K562 (cell line): ENCODE measurements around the gene SH3BP5L. TPM values are rescaled to one million over a fixed set of nuclear protein-coding genes. Genes with fewer than 3 reads are reported as not detected.

Source experiments
- ATAC-seq: fragments of 200-7000 bp; cut with Tn5 transposase; 3 replicates; pipeline ENCODE4 v1.9.1; 2020; ENCODE audit warnings: moderate library complexity
- BruUV-seq: library from RNA; stranded (reverse); fragments of 400-500 nt; replicated peaks from 2 replicates; lab custom pipeline; 2021; lab: Mats Ljungman, UMichigan
- CTCF ChIA-PET: fragments of 300-600 bp; formaldehyde crosslinking; extraction: SDS; loops from one replicate; lab custom pipeline; 2021; ENCODE audit warnings: low intra/inter-chr PET ratio; lab: Yijun Ruan, JAX
- POLR2A ChIA-PET: fragments of 300-600, 350-650 bp; sonication (Branson Sonifier 250); formaldehyde crosslinking; extraction: SDS; loops from one replicate; lab custom pipeline; 2021; ENCODE audit warnings: antibody characterized with exemption, inconsistent platforms; lab: Yijun Ruan, JAX
- DNase-seq, 4 experiments: peaks; one replicate each; pipeline versions ENCODE4 v3.0.0 to v3.0.0-alpha.2; 2011 to 2018; ENCODE audit warnings: low spot score in 3 of 4, mixed read lengths in 3 of 4; ENCODE audit errors: extremely low read depth in 1 of 4
- FAIRE-seq: peaks from 2 replicates; lab custom pipeline; 2011; peaks lifted over from hg19 to GRCh38; lab: Jason Lieb, UNC
- H2AFZ ChIP-seq: 2 replicates; pipeline ENCODE4 v1.6.0; 2011; ENCODE audit warnings: low read depth, low read length, control low read depth, inconsistent platforms
- H3K27ac ChIP-seq: fragments of 200-600 bp; 3 replicates; pipeline ENCODE4 v1.8.0; 2011; ENCODE audit warnings: low read depth, mild to moderate bottlenecking, control low read depth, inconsistent platforms, low read length, moderate library complexity, mixed read lengths; ENCODE audit errors: extremely low read depth
- H3K27me3 ChIP-seq, 2 experiments: fragments of 300-600 bp in 1 of 2; 2 replicates in 1 of 2; 3 replicates in 1 of 2; pipeline versions ENCODE4 v1.6.0 to v1.8.0; 2011; ENCODE audit warnings: inconsistent platforms in 2 of 2, low read length in 2 of 2, mild to moderate bottlenecking in 1 of 2, mixed read lengths in 1 of 2, moderate library complexity in 1 of 2; ENCODE audit not compliant: control insufficient read depth in 2 of 2, insufficient read depth in 2 of 2
- H3K36me3 ChIP-seq: fragments of 300-600 bp; 3 replicates; pipeline ENCODE4 v1.8.0; 2011; ENCODE audit warnings: mild to moderate bottlenecking, low read length, inconsistent platforms; ENCODE audit not compliant: control insufficient read depth, insufficient read depth
- H3K4me1 ChIP-seq, 2 experiments: fragments of 200-600 bp in 1 of 2; replicated peaks in 1 of 2; 2 replicates in 1 of 2; 3 replicates in 1 of 2; pipeline versions ENCODE4 v1.5.1 to v1.8.0; 2011; ENCODE audit warnings: inconsistent platforms in 2 of 2, low read length in 2 of 2, mild to moderate bottlenecking in 1 of 2, mixed read lengths in 1 of 2, moderate library complexity in 1 of 2; ENCODE audit not compliant: control insufficient read depth in 2 of 2, insufficient read depth in 2 of 2
- H3K4me2 ChIP-seq: 2 replicates; pipeline ENCODE4 v1.6.1; 2011; ENCODE audit warnings: low read length, control low read depth, inconsistent platforms, mixed read lengths; ENCODE audit not compliant: insufficient read depth
- H3K4me3 ChIP-seq: fragments of 200-600 bp; sonication (generic), shearing (Covaris generic); 2 replicates; pipeline ENCODE4 v1.5.1; 2016; ENCODE audit warnings: control low read depth, inconsistent platforms
- H3K79me2 ChIP-seq: fragments of 200-600 bp; 3 replicates; pipeline ENCODE4 v1.8.0; 2011; ENCODE audit warnings: low read length, inconsistent platforms; ENCODE audit not compliant: control insufficient read depth, insufficient read depth
- H3K9ac ChIP-seq, 2 experiments: 2 replicates each; pipeline versions ENCODE4 v1.6.0 to v1.6.1; 2011; ENCODE audit warnings: low read depth in 2 of 2, low read length in 2 of 2, control low read depth in 1 of 2, inconsistent platforms in 1 of 2, mild to moderate bottlenecking in 1 of 2, mixed read lengths in 1 of 2; ENCODE audit not compliant: insufficient read depth in 1 of 2
- H3K9me1 ChIP-seq: one replicate; pipeline ENCODE4 v1.6.0; 2011; ENCODE audit warnings: inconsistent platforms, mild to moderate bottlenecking, low read length, moderate library complexity; ENCODE audit not compliant: control insufficient read depth, insufficient read depth
- H3K9me3 ChIP-seq: replicated peaks from 2 replicates; pipeline ENCODE4 v1.5.1; 2011; ENCODE audit warnings: low read depth, low read length, inconsistent platforms; ENCODE audit not compliant: control insufficient read depth, insufficient read depth
- H4K20me1 ChIP-seq: replicated peaks from 2 replicates; pipeline ENCODE4 v1.6.1; 2011; ENCODE audit warnings: low read length, inconsistent platforms, mixed read lengths; ENCODE audit not compliant: control insufficient read depth, insufficient read depth
- CBX3 ChIP-seq, 2 experiments: IDR thresholded peaks; 1 replicate in 1 of 2; 2 replicates in 1 of 2; pipeline ENCODE4 v1.6.1; 2012; ENCODE audit warnings: inconsistent platforms in 2 of 2, low read length in 2 of 2, borderline replicate concordance in 1 of 2, control low read depth in 1 of 2
- CHD4 ChIP-seq: fragments of 200-600 bp; sonication (generic); IDR thresholded peaks from 3 replicates; pipeline ENCODE4 v1.6.1; 2012; ENCODE audit warnings: low read depth, mild to moderate bottlenecking, mixed read lengths, low read length, inconsistent platforms; ENCODE audit not compliant: insufficient read depth, insufficient replicate concordance, poor library complexity, severe bottlenecking
- MTA1 ChIP-seq: fragments of 450-650 bp; IDR thresholded peaks from 2 replicates; pipeline ENCODE4 v1.6.1; 2017; ENCODE audit warnings: borderline replicate concordance
- RBM39 ChIP-seq: fragments of 200-400 bp; formaldehyde crosslinking; optimal IDR thresholded peaks from 2 replicates; pipeline ENCODE3; 2018; ENCODE audit warnings: low read depth, low read length
- SIX5 ChIP-seq, 2 experiments: IDR thresholded peaks; 2 replicates each; pipeline ENCODE4 v1.6.1; 2011; ENCODE audit warnings: low read length in 2 of 2, borderline replicate concordance in 1 of 2, low read depth in 1 of 2, mild to moderate bottlenecking in 1 of 2, moderate library complexity in 1 of 2; ENCODE audit not compliant: insufficient read depth in 1 of 2
- THRB ChIP-seq: fragments of 450-650 bp; formaldehyde crosslinking; conservative IDR thresholded peaks from 2 replicates; pipeline ENCODE4 v1.4.0; 2022; ENCODE audit warnings: mild to moderate bottlenecking, missing genetic modification characterization
- XRCC4 ChIP-seq: IDR thresholded peaks from one replicate; pipeline ENCODE4 v1.6.1; 2011; ENCODE audit not compliant: insufficient read depth, insufficient read length; ENCODE audit errors: extremely low read depth
- ZNF282 ChIP-seq: sonication (generic); formaldehyde crosslinking; IDR thresholded peaks from 2 replicates; pipeline ENCODE4 v1.8.1; 2023; ENCODE audit warnings: missing genetic modification reagents
- ZNF507 ChIP-seq: conservative IDR thresholded peaks from 2 replicates; pipeline ENCODE4 v1.6.1; 2017; ENCODE audit warnings: missing genetic modification characterization, missing compliant biosample characterization
- ZNF644 ChIP-seq: fragments of 200-800 bp; sonication (Bioruptor generic); IDR thresholded peaks from 2 replicates; pipeline ENCODE4 v1.6.1; 2016; ENCODE audit warnings: low read depth, missing genetic modification characterization, missing compliant biosample characterization
- ZNF780A ChIP-seq: fragments of 250-450 bp; sonication (Bioruptor Pico); IDR thresholded peaks from 2 replicates; pipeline ENCODE4 v1.5.0; 2021; ENCODE audit warnings: mild to moderate bottlenecking
- WGBS: fragments of 100-300 bp; shearing (Covaris generic); methylation state at CpG from one replicate; pipeline ENCODE4 v1.1.6; 2016; ENCODE audit warnings: low coverage, mixed read lengths; ENCODE audit not compliant: insufficient coverage; ENCODE audit errors: missing lambda C conversion rate; 5-methylcytosine and 5-hydroxymethylcytosine counted together
- in situ Hi-C: fragments of 300-500 bp; cut with MboI; formaldehyde crosslinking; loops from 4 replicates; pipeline ENCODE4 v1.15.0; 2018; ENCODE audit warnings: inconsistent platforms, mixed read lengths
- intact Hi-C: fragments of 100-400 bp; cut with micrococcal nuclease; formaldehyde crosslinking; loops from 2 replicates; pipeline ENCODE4 v1.14.2; 2022
- polyA plus RNA-seq, 8 experiments: library from polyadenylated mRNA; depleted of rRNA in 4 of 8; stranded (reverse) in 5 of 8; unstranded in 3 of 8; fragments of >200 nt; fragmentation: Nextera tagmentation in 2 of 8; fragmentation: Illumina TruSeq in 1 of 8; extraction: Ambion mirVana in 2 of 8; extraction: Trizol in 1 of 8; gene quantifications; 2 replicates each; pipeline versions ENCODE4 v1.2.1 to v1.2.3, GENCODE V29; 2011 to 2014; ENCODE audit warnings: inconsistent platforms in 1 of 8, missing spikeins in 1 of 8
- total RNA-seq, 7 experiments: library from RNA; depleted of rRNA in 6 of 7; stranded (reverse); fragments of >200 nt in 6 of 7; fragmentation: Illumina TruSeq in 2 of 7; extraction: Trizol in 2 of 7; gene quantifications; 2 replicates each; pipeline versions ENCODE4 v1.2.1 to v1.2.3, GENCODE V29; 2011 to 2021; ENCODE audit warnings: low replicate concordance in 1 of 7
- TF ChIP-seq, protein P1 (sequence below): fragments of 450-650 bp; formaldehyde crosslinking; IDR thresholded peaks from 2 replicates; pipeline ENCODE4 v1.4.0; 2020; ENCODE audit warnings: mild to moderate bottlenecking
- TF ChIP-seq, protein P2 (sequence below): fragments of 250-450 bp; sonication (Bioruptor Pico); IDR thresholded peaks from 2 replicates; pipeline ENCODE4 v1.4.0; 2020; ENCODE audit warnings: mild to moderate bottlenecking, moderate library complexity, borderline replicate concordance

The SH3BP5L gene
- total and polyA plus RNA-seq, 9 of the 15 experiments (the other 6 are each of a cell fraction or from before 2014, with no cell fraction given): 1.9 to 26.5 (median 15.8) TPM

- H3K9ac ChIP-seq: peak overlapping the region in 1 of 2 experiments; percentile 76; a peak in 2 of 4 replicates
- peaks cover 55% of the 10 kb centered on the region for H3K36me3 ChIP-seq
- POLR2A ChIA-PET: interaction anchor here (0.6 to 0.8 kb wide), 3 partner anchors 8 to 25 kb away, joined by 3 read pairs; partner anchors contain the start of gene ZNF672
- H3K4me2 ChIP-seq: no peak overlapping the region
- DNase-seq (peak in 1 of 4 experiments; percentile 5), FAIRE-seq (no peak), ATAC-seq (no peak)
- 0 out of 2 replicates have a peak, but pooled peaks cover 4% of the 10 kb centered on the region for H4K20me1 ChIP-seq
- CTCF ChIA-PET: interaction anchor here (0.8 kb wide), 1 partner anchor 410 kb away, joined by 3 read pairs; no protein-coding TSS in a partner anchor
- BruUV-seq: no TSS peak
- no peaks in the 10 kb centered on the region for H3K79me2 ChIP-seq
- in situ Hi-C loops: no loop called here
- peaks cover 0 to 6% of the 10 kb centered on the region in 2 experiments; a peak in 2 of 5 replicates for H3K4me1 ChIP-seq
- H3K4me3 ChIP-seq: no peak overlapping the region
- no peak overlapping the region for H2AFZ ChIP-seq
- no peak overlapping the region for H3K27ac ChIP-seq
- 79% methylated on average over 7 of the region's 8 CpGs for WGBS
- no peaks in the 10 kb centered on the region for H3K27me3 ChIP-seq
- H3K9me3 ChIP-seq: no peaks in the 10 kb centered on the region
- intact Hi-C loops: no loop called here
- H3K9me1 ChIP-seq: no peaks in the 10 kb centered on the region
- no peak for TF ChIP-seq CBX3 (IDR thresholded peaks at IDR 0.05; ENCODE audit: borderline replicate concordance in 1 of 2, low read length in 2 of 2)
- no peak for TF ChIP-seq XRCC4
- TF ChIP-seq SIX5 (IDR thresholded peaks at IDR 0.05; ENCODE audit: borderline replicate concordance in 1 of 2, insufficient read depth in 1 of 2, low read depth in 1 of 2, low read length in 2 of 2): no peak
- TF ChIP-seq, protein P1, sequence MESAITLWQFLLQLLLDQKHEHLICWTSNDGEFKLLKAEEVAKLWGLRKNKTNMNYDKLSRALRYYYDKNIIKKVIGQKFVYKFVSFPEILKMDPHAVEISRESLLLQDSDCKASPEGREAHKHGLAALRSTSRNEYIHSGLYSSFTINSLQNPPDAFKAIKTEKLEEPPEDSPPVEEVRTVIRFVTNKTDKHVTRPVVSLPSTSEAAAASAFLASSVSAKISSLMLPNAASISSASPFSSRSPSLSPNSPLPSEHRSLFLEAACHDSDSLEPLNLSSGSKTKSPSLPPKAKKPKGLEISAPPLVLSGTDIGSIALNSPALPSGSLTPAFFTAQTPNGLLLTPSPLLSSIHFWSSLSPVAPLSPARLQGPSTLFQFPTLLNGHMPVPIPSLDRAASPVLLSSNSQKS (CRISPR knock-in tag): no peak
- no peak for TF ChIP-seq THRB (CRISPR knock-in tag)
- no peak for TF ChIP-seq ZNF780A (CRISPR knock-in tag)
- no peak for TF ChIP-seq ZNF507 (tag)
- TF ChIP-seq RBM39: no peak
- TF ChIP-seq, protein P2, sequence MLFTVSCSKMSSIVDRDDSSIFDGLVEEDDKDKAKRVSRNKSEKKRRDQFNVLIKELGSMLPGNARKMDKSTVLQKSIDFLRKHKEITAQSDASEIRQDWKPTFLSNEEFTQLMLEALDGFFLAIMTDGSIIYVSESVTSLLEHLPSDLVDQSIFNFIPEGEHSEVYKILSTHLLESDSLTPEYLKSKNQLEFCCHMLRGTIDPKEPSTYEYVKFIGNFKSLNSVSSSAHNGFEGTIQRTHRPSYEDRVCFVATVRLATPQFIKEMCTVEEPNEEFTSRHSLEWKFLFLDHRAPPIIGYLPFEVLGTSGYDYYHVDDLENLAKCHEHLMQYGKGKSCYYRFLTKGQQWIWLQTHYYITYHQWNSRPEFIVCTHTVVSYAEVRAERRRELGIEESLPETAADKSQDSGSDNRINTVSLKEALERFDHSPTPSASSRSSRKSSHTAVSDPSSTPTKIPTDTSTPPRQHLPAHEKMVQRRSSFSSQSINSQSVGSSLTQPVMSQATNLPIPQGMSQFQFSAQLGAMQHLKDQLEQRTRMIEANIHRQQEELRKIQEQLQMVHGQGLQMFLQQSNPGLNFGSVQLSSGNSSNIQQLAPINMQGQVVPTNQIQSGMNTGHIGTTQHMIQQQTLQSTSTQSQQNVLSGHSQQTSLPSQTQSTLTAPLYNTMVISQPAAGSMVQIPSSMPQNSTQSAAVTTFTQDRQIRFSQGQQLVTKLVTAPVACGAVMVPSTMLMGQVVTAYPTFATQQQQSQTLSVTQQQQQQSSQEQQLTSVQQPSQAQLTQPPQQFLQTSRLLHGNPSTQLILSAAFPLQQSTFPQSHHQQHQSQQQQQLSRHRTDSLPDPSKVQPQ (CRISPR knock-in tag): no peak
- no peak for TF ChIP-seq MTA1
- no peak for TF ChIP-seq CHD4
- TF ChIP-seq ZNF644 (tag): no peak
- TF ChIP-seq ZNF282: no peak
These were observed 12.2 kb downstream of the SH3BP5L start for GRCh38 chr1:248813546-248813945.
